Esophagus muscularis mucosa (tissue), 4 donors: ENCODE results near the gene POLE. TPM values are rescaled to one million over a fixed set of nuclear protein-coding genes. Genes with fewer than 3 reads are reported as not detected.
A peak's percentile ranks its signal among the peaks of the same experiment; 100 is the strongest.
"Not testable (repeated sequence)": the region's sequence is repeated elsewhere in the genome, so short reads cannot be mapped to it uniquely, and the experiment has no call there.

Experiments used
- DNase-seq: peaks from one replicate; pipeline ENCODE4 v3.0.0-alpha.2; 2017; ENCODE audit errors: extremely low spot score
- H3K27ac ChIP-seq, 4 donors: fragments of 200-600 bp; sonication (generic); replicated peaks in 1 of 4; 1 replicate in 3 of 4; 2 replicates in 1 of 4; pipeline ENCODE4 v1.5.1; 2016 to 2019; ENCODE audit warnings: mild to moderate bottlenecking in 1 of 4
- H3K27me3 ChIP-seq, 4 donors: fragments of 200-600 bp; sonication (generic); one replicate each; pipeline versions ENCODE4 v1.5.1 to v1.6.0; 2016 to 2019
- H3K36me3 ChIP-seq, 4 donors: fragments of 200-600 bp; sonication (generic); one replicate each; pipeline ENCODE4 v1.5.1; 2016 to 2019
- H3K4me1 ChIP-seq, 4 donors: fragments of 200-600 bp; sonication (generic); one replicate each; pipeline ENCODE4 v1.5.1; 2016 to 2019
- H3K4me3 ChIP-seq, 4 donors: fragments of 200-600 bp; sonication (generic); 1 replicate in 2 of 4; 2 replicates in 2 of 4; pipeline ENCODE4 v1.5.1; 2016 to 2019; ENCODE audit warnings: mild to moderate bottlenecking in 4 of 4, moderate library complexity in 1 of 4
- H3K9me3 ChIP-seq, 4 donors: fragments of 200-600 bp; sonication (generic); 1 replicate in 3 of 4; 2 replicates in 1 of 4; pipeline ENCODE4 v1.5.1; 2016 to 2019
- EP300 ChIP-seq: sonication (generic); formaldehyde crosslinking; IDR thresholded peaks from one replicate; pipeline ENCODE4 v1.6.1; 2017; ENCODE audit warnings: antibody characterized with exemption
- POLR2A ChIP-seq: fragments of 450-650 bp; IDR thresholded peaks from one replicate; pipeline ENCODE4 v1.6.1; 2017; ENCODE audit warnings: antibody characterized with exemption, moderate library complexity, mild to moderate bottlenecking, low read depth
- POLR2AphosphoS5 ChIP-seq, 2 donors: sonication (generic); formaldehyde crosslinking; IDR thresholded peaks; one replicate each; pipeline ENCODE4 v1.6.1; 2017; ENCODE audit warnings: antibody characterized with exemption in 2 of 2
- WGBS: methylation state at CpG from one replicate; pipeline ENCODE4 v1.1.5; 2018; 5-methylcytosine and 5-hydroxymethylcytosine counted together
- intact Hi-C: fragments of 100-400 bp; cut with DNase I; formaldehyde crosslinking; loops from one replicate; pipeline ENCODE4 v1.15.1; 2023
- total RNA-seq, 4 donors: library from RNA; depleted of rRNA; stranded (reverse); fragments of >200 nt; gene quantifications; one replicate each; pipeline versions ENCODE4 v1.1.0 to v1.2.1, GENCODE V29; 2016
- TF ChIP-seq, protein P1 (sequence below), 3 experiments: fragments of 200-600 bp in 2 of 3; fragments of 450-650 bp in 1 of 3; sonication (generic) in 2 of 3; IDR thresholded peaks; one replicate each; pipeline ENCODE4 v1.5.1; 2017 to 2019; ENCODE audit warnings: antibody characterized with exemption in 3 of 3, mild to moderate bottlenecking in 2 of 3, moderate library complexity in 1 of 3

The POLE gene
- total RNA-seq, 4 donors from 2014 or later = 17.2 to 32.4 (median 24.8) TPM

DNA sequence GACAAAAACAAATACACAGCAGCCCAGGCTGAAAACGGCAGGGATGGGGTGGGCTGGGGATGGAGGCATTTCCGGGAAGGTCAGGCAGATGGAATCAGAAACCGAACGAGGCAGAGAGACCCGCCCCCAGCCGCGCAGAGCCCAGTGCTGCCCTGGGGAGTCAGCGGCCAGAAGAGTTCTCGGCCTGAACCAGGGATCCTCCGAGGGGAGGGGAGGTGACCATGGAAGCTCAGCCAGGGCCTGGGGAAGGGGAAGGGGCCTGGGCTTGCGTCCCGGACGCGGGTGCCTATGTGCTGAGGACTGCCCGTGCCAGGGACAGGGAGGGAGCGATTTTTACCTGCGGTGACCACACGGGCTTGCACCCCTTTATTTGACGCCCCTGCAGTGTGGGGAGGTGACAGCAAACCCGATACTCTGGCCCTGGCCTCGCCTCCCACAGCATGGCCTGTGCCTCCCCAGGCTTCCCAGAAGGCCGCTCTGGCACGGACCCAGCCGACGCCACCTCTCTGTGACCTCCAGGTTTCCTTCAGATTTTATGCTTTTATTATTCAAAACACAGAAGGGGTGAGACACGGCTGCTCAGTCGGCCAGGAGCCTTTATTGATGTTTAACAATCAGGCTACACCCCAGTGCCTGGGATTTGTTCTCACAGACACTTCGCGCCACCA lies 84.4 kb downstream of the POLE start:
- TF ChIP-seq, protein P1, sequence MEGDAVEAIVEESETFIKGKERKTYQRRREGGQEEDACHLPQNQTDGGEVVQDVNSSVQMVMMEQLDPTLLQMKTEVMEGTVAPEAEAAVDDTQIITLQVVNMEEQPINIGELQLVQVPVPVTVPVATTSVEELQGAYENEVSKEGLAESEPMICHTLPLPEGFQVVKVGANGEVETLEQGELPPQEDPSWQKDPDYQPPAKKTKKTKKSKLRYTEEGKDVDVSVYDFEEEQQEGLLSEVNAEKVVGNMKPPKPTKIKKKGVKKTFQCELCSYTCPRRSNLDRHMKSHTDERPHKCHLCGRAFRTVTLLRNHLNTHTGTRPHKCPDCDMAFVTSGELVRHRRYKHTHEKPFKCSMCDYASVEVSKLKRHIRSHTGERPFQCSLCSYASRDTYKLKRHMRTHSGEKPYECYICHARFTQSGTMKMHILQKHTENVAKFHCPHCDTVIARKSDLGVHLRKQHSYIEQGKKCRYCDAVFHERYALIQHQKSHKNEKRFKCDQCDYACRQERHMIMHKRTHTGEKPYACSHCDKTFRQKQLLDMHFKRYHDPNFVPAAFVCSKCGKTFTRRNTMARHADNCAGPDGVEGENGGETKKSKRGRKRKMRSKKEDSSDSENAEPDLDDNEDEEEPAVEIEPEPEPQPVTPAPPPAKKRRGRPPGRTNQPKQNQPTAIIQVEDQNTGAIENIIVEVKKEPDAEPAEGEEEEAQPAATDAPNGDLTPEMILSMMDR (IDR thresholded peaks at IDR 0.05) = no peak
- no peak for TF ChIP-seq POLR2AphosphoS5 (IDR thresholded peaks at IDR 0.05)
- no peak for TF ChIP-seq POLR2A
- Histone ChIP-seq H3K36me3 (no peaks in the 10 kb centered on the region), H3K4me3 (peak overlapping the region; percentile 43 to 54 (median 45)), H3K27me3 (peaks cover 0 to 66% (median 18%) of the 10 kb centered on the region in 4 donors), H3K4me1 (peaks cover 13 to 45% (median 36%) of the 10 kb centered on the region in 4 donors), H3K27ac (peak overlapping the region; percentile 57 to 79 (median 65)), H3K9me3 (no peaks in the 10 kb centered on the region)
- WGBS = 70% methylated on average over 20 of the region's 29 CpGs
- DNase-seq = no peak
- intact Hi-C loops = no loop called here

DNA sequence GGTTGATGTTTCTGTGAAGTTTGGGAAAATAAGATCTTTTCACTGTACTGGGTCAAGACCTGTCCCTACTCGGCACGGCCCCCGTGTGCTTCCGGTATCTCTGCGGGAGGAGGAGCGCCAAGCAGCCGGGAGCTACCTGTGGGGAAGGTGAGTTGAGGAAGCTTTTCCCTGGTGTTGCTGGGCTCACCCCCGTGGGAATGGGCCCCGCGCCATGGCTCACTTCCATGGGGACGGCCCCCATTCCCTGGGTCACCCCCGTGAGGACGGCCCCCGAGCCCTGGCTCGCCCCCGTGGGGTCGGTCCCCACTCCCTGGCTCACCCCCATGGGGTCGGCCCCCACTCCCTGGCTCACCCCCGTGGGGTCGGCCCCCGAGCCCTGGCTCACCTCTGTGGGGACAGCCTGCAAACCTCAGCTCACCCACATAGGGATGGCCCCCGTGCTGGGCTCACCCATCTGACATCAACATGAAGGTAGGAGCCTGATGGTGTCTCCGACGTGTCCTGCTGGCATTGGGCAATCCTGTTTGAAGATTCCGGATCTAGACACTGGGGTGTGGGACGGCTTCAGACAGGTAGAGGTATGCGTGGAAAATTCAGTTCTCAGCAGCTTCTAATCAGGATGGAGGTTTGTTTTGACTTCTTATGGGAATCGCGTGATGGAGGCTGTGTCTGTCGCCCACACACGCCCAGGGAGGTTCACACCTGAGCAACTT lies 85.8 kb downstream of the POLE start:
- Histone ChIP-seq H3K4me3 (peak overlapping the region; percentile 51 to 60 (median 52)), H3K4me1 (peaks cover 15 to 50% (median 38%) of the 10 kb centered on the region in 4 donors), H3K27ac (no peak overlapping the region), H3K27me3 (peaks cover 0 to 53% (median 18%) of the 10 kb centered on the region in 4 donors), H3K9me3 (no peaks in the 10 kb centered on the region), H3K36me3 (no peaks in the 10 kb centered on the region)
- no peak for DNase-seq
- TF ChIP-seq, protein P1 (IDR thresholded peaks at IDR 0.05) = no peak
- TF ChIP-seq POLR2A = no peak
- no peak for TF ChIP-seq EP300
- no peak for TF ChIP-seq POLR2AphosphoS5 (IDR thresholded peaks at IDR 0.05)
- intact Hi-C loops = no loop called here
- WGBS = 78% methylated on average over 26 of the region's 31 CpGs

DNA sequence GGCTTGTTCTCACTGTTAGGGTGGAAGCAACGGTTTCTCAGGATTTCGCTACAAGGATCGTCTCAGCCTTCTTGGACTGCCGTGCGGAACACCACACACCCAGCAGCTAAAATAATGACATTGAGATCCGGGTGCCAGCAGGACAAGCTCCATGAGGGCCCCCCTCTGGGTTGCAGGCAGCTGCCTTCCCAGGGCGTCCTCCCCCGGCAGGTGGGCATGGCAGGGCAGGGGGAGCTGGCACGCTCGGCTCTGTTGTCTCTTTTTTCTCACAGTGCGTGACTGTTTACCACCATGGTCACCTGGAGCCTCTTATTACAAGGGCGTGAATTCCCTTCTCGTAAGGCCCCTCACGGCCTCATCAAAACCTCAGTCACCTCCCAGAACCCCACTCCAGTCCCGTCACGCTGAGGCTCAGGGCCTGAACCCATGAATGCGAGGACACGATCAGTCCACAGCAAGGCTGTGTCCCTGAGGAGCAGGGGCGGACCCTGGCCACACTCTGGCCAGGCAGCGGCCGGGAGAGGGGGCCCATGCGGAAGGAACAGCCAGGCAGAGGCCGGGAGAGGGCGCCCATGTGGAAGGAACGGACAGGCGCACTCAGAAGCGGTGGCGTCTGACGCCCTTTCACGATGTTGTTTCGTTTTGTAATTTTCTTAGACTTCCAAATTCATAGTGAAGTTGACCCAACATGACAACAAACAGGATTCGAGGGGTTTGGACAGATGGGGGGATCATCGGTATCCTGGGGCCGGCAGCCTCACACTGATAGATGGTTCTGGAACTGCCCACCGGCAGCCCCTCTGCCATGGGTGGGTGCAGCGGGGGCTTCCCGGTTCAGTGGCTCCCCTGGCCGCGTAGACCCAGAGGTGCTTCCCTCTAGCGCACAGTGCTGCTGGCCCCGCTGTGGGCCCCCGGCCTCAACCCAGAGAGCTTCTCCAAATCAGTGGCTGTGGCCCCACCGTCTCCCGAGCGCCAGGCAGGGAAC lies 86.8 kb downstream of the POLE start:
- no peak for TF ChIP-seq EP300
- TF ChIP-seq, protein P1 (IDR thresholded peaks at IDR 0.05) = peak; percentile 64 to 70 (median 68)
- peak in 1 of 2 donors; percentile 55 for TF ChIP-seq POLR2AphosphoS5 (IDR thresholded peaks at IDR 0.05)
- peaks cover 15 to 50% (median 38%) of the 10 kb centered on the region in 4 donors for H3K4me1 ChIP-seq
- peak overlapping the region; percentile 41 to 57 (median 48) for H3K27ac ChIP-seq
- H3K4me3 ChIP-seq = peak overlapping the region; percentile 51 to 60 (median 52)
- H3K36me3 ChIP-seq = no peaks in the 10 kb centered on the region
- H3K9me3 ChIP-seq = no peaks in the 10 kb centered on the region
- peaks cover 0 to 49% (median 18%) of the 10 kb centered on the region in 4 donors for H3K27me3 ChIP-seq
- intact Hi-C loops = no loop called here
- WGBS = 24% methylated on average over 35 of the region's 45 CpGs
- no peak for DNase-seq

DNA sequence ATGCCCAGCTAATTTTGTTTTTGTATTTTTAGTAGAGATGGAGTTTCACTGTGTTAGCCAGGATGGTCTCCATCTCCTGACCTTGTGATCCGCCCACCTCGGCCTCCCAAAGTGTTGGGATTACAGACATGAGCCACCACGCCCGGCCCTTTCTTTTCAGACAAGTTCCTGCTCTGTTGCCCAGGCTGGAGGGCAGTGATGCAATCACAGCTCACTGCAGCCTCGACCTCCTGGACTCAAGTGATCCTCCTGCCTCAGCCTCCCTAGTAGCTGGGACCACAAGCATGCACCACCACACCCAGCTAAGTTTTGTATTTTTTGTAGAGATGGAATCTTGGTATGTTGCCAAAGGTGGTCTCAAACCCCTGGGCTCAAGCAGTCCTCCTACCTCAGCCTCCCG lies 87.6 kb downstream of the POLE start:
- H3K36me3 ChIP-seq, intact Hi-C loops, H3K27ac ChIP-seq, H3K4me3 ChIP-seq, DNase-seq, H3K9me3 ChIP-seq: not testable (repeated sequence)
- peaks cover 0 to 40% (median 14%) of the 10 kb centered on the region in 4 donors for H3K27me3 ChIP-seq
- WGBS = 75% methylated on average over 5 of the region's 6 CpGs
- peaks cover 15 to 50% (median 35%) of the 10 kb centered on the region in 4 donors for H3K4me1 ChIP-seq
